ENCODE results near the gene EIF5A2.
A peak's percentile ranks its signal among the peaks of the same experiment; 100 is the strongest.

The EIF5A2 gene

DNA sequence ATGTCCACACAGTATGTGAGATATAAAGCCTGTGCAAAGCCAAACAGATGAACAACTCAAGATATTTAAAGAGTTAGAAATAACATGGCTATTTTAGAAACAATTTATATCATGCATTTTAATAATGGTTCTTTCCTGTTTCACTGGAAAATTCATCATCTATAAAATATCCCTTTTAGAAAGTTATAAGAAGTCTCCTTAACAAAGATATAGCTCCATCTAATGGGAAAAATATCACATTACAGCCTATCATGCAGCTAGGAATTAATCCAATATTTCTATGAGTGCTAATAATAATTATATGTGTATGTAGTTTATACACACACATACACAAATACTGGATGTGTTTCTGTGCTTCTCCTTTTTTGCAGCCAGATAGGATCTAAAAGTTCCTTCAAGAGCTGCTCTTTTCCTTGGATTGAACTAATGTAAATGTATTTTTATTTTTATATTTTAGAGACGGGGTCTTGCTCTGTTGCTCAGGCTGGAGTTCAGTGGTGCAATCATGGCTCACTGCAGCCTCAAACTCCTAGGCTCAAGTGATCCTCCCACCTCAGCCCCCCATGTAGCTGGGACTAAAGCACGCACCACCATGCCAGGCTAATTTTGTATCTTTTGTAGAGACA lies 60.0 kb downstream of the EIF5A2 start:
- Histone ChIP-seq H3K79me2 (ENCODE audit: low read length) (no peaks in the 10 kb centered on the region), H3K27me3 (replicated peaks; ENCODE audit: insufficient read depth, low read length) (no peaks in the 10 kb centered on the region), H2AFZ (ENCODE audit: low read length) (no peak overlapping the region), H3K9me2 (replicated peaks; ENCODE audit: insufficient read depth, low read length) (no peaks in the 10 kb centered on the region), H3K27ac (ENCODE audit: low read length) (no peak overlapping the region), H3K4me3 (ENCODE audit: low read length) (no peak overlapping the region), H3K4me2 (ENCODE audit: low read depth, low read length) (no peak overlapping the region), H3K36me3 (replicated peaks; ENCODE audit: insufficient read depth, low read length) (no peaks in the 10 kb centered on the region), H3K9me3 (replicated peaks; ENCODE audit: insufficient read depth, low read length) (no peaks in the 10 kb centered on the region), H3K9ac (ENCODE audit: low read length) (no peak overlapping the region), H4K20me1 (ENCODE audit: insufficient read depth, low read length) (no peaks in the 10 kb centered on the region), H3F3A (ENCODE audit: insufficient read depth, low read length) (no peaks in the 10 kb centered on the region), H3K4me1 (ENCODE audit: low read length) (no peaks in the 10 kb centered on the region)
- no peak for DNase-seq
- TF ChIP-seq EZH2 (optimal IDR thresholded peaks at IDR 0.05; ENCODE audit: low read depth, low read length) = no peak
- TF ChIP-seq, protein P1, sequence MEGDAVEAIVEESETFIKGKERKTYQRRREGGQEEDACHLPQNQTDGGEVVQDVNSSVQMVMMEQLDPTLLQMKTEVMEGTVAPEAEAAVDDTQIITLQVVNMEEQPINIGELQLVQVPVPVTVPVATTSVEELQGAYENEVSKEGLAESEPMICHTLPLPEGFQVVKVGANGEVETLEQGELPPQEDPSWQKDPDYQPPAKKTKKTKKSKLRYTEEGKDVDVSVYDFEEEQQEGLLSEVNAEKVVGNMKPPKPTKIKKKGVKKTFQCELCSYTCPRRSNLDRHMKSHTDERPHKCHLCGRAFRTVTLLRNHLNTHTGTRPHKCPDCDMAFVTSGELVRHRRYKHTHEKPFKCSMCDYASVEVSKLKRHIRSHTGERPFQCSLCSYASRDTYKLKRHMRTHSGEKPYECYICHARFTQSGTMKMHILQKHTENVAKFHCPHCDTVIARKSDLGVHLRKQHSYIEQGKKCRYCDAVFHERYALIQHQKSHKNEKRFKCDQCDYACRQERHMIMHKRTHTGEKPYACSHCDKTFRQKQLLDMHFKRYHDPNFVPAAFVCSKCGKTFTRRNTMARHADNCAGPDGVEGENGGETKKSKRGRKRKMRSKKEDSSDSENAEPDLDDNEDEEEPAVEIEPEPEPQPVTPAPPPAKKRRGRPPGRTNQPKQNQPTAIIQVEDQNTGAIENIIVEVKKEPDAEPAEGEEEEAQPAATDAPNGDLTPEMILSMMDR (IDR thresholded peaks at IDR 0.05; ENCODE audit: low read length) = peak; percentile 56

GRCh38 chr3:170844377-170844776 lies 64.1 kb downstream of the EIF5A2 start:
- H3K4me3 ChIP-seq (ENCODE audit: low read length) = no peak overlapping the region
- H4K20me1 ChIP-seq (ENCODE audit: insufficient read depth, low read length) = no peaks in the 10 kb centered on the region
- H3K9ac ChIP-seq (ENCODE audit: low read length) = no peak overlapping the region
- no peaks in the 10 kb centered on the region for H3K9me3 ChIP-seq (replicated peaks; ENCODE audit: insufficient read depth, low read length)
- no peaks in the 10 kb centered on the region for H3K79me2 ChIP-seq (ENCODE audit: low read length)
- no peaks in the 10 kb centered on the region for H3K9me2 ChIP-seq (replicated peaks; ENCODE audit: insufficient read depth, low read length)
- H2AFZ ChIP-seq (ENCODE audit: low read length) = no peak overlapping the region
- no peak overlapping the region for H3K4me2 ChIP-seq (ENCODE audit: low read depth, low read length)
- H3K4me1 ChIP-seq (ENCODE audit: low read length) = no peaks in the 10 kb centered on the region
- TF ChIP-seq EZH2 (optimal IDR thresholded peaks at IDR 0.05; ENCODE audit: low read depth, low read length) (no peak), EZH2phosphoT487 (IDR thresholded peaks at IDR 0.05; ENCODE audit: low read length) (no peak)
- TF ChIP-seq, protein P1 (IDR thresholded peaks at IDR 0.05; ENCODE audit: low read length) = no peak
- H3K27me3 ChIP-seq (replicated peaks; ENCODE audit: insufficient read depth, low read length) = no peaks in the 10 kb centered on the region
- no peak overlapping the region for H3K27ac ChIP-seq (ENCODE audit: low read length)
- no peak for DNase-seq
- no peaks in the 10 kb centered on the region for H3F3A ChIP-seq (ENCODE audit: insufficient read depth, low read length)
- H3K36me3 ChIP-seq (replicated peaks; ENCODE audit: insufficient read depth, low read length) = no peaks in the 10 kb centered on the region

DNA sequence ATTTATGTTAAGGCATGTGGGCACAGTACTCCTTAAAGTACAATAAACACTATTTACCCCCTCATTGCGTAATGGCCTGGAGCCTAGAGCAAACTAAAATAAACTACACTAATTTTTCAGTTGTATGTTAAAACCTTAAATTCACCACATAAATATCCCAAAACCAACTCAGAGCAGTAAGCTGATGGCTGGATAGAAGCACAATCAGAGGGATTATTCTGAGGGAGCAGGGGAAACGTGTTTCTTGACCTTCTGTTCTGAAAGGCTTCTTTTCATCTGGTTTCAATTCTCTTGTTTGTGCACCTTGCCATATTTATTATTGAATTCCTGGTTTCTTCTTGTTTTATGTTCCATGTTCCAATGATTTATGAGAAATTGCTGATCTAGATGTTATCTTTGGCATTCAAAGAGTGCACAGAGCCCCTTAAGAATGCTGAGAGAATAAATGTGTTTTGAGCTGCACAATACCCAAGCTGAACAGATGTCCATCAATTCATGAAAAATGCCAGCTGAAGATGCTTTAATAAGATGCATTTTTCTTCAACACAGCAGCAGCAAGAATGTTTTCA lies 68.1 kb downstream of the EIF5A2 start:
- H3K9me3 ChIP-seq (replicated peaks; ENCODE audit: insufficient read depth, low read length) = no peaks in the 10 kb centered on the region
- no peaks in the 10 kb centered on the region for H4K20me1 ChIP-seq (ENCODE audit: insufficient read depth, low read length)
- H3K27me3 ChIP-seq (replicated peaks; ENCODE audit: insufficient read depth, low read length) = no peaks in the 10 kb centered on the region
- H3K4me2 ChIP-seq (ENCODE audit: low read depth, low read length) = no peak overlapping the region
- no peaks in the 10 kb centered on the region for H3K4me1 ChIP-seq (ENCODE audit: low read length)
- H3K79me2 ChIP-seq (ENCODE audit: low read length) = no peaks in the 10 kb centered on the region
- H3K36me3 ChIP-seq (replicated peaks; ENCODE audit: insufficient read depth, low read length) = no peaks in the 10 kb centered on the region
- DNase-seq = no peak
- no peaks in the 10 kb centered on the region for H3F3A ChIP-seq (ENCODE audit: insufficient read depth, low read length)
- H3K9ac ChIP-seq (ENCODE audit: low read length) = no peak overlapping the region
- no peak for TF ChIP-seq EZH2 (optimal IDR thresholded peaks at IDR 0.05; ENCODE audit: low read depth, low read length)
- no peak for TF ChIP-seq EZH2phosphoT487 (IDR thresholded peaks at IDR 0.05; ENCODE audit: low read length)
- TF ChIP-seq, protein P1 (IDR thresholded peaks at IDR 0.05; ENCODE audit: low read length) = no peak
- no peaks in the 10 kb centered on the region for H3K9me2 ChIP-seq (replicated peaks; ENCODE audit: insufficient read depth, low read length)
- no peak overlapping the region for H3K4me3 ChIP-seq (ENCODE audit: low read length)
- H2AFZ ChIP-seq (ENCODE audit: low read length) = no peak overlapping the region
- no peak overlapping the region for H3K27ac ChIP-seq (ENCODE audit: low read length)
